HG03571 (cell line): Measurements from ENCODE around the gene COPRS.
"Not testable (repeated sequence)": the region's sequence is repeated elsewhere in the genome, so short reads cannot be mapped to it uniquely, and the experiment has no call there.

ENCODE experiments used
- ATAC-seq: cut with Tn5 transposase; IDR thresholded peaks from one replicate; pipeline ENCODE4 v1.9.1; 2021; ENCODE audit not compliant: unreplicated experiment

The COPRS gene

GRCh38 chr17:31809876-31810275 is 49.2 kb downstream of the COPRS start:
- not testable (repeated sequence) for ATAC-seq

- ATAC-seq = no peak
Observed at GRCh38 chr17:31808521-31809050, 50.5 kb downstream of the COPRS start.

GRCh38 chr17:31807846-31808245 is 51.2 kb downstream of the COPRS start:
- no peak for ATAC-seq

GRCh38 chr17:31806921-31807320 is 52.1 kb downstream of the COPRS start:
- ATAC-seq = no peak

GRCh38 chr17:31803494-31804213 is 55.4 kb downstream of the COPRS start:
- no peak for ATAC-seq

- no peak for ATAC-seq
Observed at GRCh38 chr17:31802502-31802901, 56.5 kb downstream of the COPRS start.
